GM23338 (cell line): ENCODE measurements around the gene SUSD2. TPM values are rescaled to one million over a fixed set of nuclear protein-coding genes. Genes with fewer than 3 reads are reported as not detected.

Source experiments
- ATAC-seq: fragments of 200-7000 bp; cut with Tn5 transposase; 3 replicates; pipeline ENCODE4 v1.9.1; 2020
- DNase-seq: peaks from one replicate; pipeline ENCODE4 v3.0.0-alpha.2; 2015; ENCODE audit warnings: low spot score
- H2AFZ ChIP-seq: fragments of 200-600 bp; sonication (generic); 2 replicates; pipeline ENCODE4 v1.8.0; 2016; ENCODE audit warnings: antibody characterized with exemption, mild to moderate bottlenecking, moderate library complexity
- H3F3A ChIP-seq: fragments of 200-600 bp; sonication (generic); replicated peaks from 2 replicates; pipeline ENCODE4 v1.8.0; 2017; ENCODE audit warnings: antibody characterized with exemption, mixed run types, low read depth
- H3K27ac ChIP-seq: fragments of 200-600 bp; sonication (generic); 2 replicates; pipeline ENCODE4 v1.6.1; 2016; ENCODE audit warnings: low read depth
- H3K27me3 ChIP-seq: fragments of 200-600 bp; sonication (generic); 2 replicates; pipeline ENCODE4 v1.8.0; 2016; ENCODE audit warnings: mild to moderate bottlenecking, mixed run types, moderate library complexity; ENCODE audit not compliant: insufficient read depth
- H3K36me3 ChIP-seq: fragments of 200-600 bp; sonication (generic); 2 replicates; pipeline ENCODE4 v1.8.0; 2016; ENCODE audit warnings: mild to moderate bottlenecking; ENCODE audit not compliant: insufficient read depth
- H3K4me1 ChIP-seq: fragments of 200-600 bp; sonication (generic); 2 replicates; pipeline ENCODE4 v1.8.0; 2016; ENCODE audit warnings: mild to moderate bottlenecking, moderate library complexity; ENCODE audit not compliant: insufficient read depth
- H3K4me2 ChIP-seq: fragments of 200-600 bp; sonication (generic); 2 replicates; pipeline ENCODE4 v1.7.1; 2017; ENCODE audit warnings: mixed run types
- H3K4me3 ChIP-seq: fragments of 200-600 bp; sonication (generic); 2 replicates; pipeline ENCODE4 v1.6.1; 2016; ENCODE audit warnings: mixed run types
- H3K79me2 ChIP-seq: fragments of 200-600 bp; sonication (generic); replicated peaks from 2 replicates; pipeline ENCODE4 v1.8.0; 2017; ENCODE audit warnings: mild to moderate bottlenecking; ENCODE audit not compliant: insufficient read depth
- H3K9me2 ChIP-seq: fragments of 200-600 bp; sonication (generic); 2 replicates; pipeline ENCODE4 v1.8.0; 2017; ENCODE audit not compliant: insufficient read depth
- H4K20me1 ChIP-seq: fragments of 200-600 bp; sonication (generic); replicated peaks from 2 replicates; pipeline ENCODE4 v1.8.0; 2017; ENCODE audit warnings: mild to moderate bottlenecking; ENCODE audit not compliant: insufficient read depth
- H3K27ac Mint-ChIP-seq: 2 replicates; pipeline ENCODE4 v1.8.0; 2020; ENCODE audit warnings: inconsistent platforms, mild to moderate bottlenecking, moderate library complexity, mixed read lengths
- H3K27me3 Mint-ChIP-seq: 3 replicates; pipeline ENCODE4 v1.8.0; 2022; ENCODE audit warnings: low read depth, mild to moderate bottlenecking, moderate library complexity, mixed read lengths, inconsistent platforms; ENCODE audit not compliant: insufficient read depth, poor library complexity
- H3K36me3 Mint-ChIP-seq: 3 replicates; pipeline ENCODE4 v1.8.0; 2021; ENCODE audit warnings: low read depth, mild to moderate bottlenecking, inconsistent platforms, moderate library complexity, mixed read lengths
- H3K4me1 Mint-ChIP-seq: 3 replicates; pipeline ENCODE4 v1.8.0; 2020; ENCODE audit warnings: mild to moderate bottlenecking, inconsistent platforms, mixed read lengths
- H3K4me3 Mint-ChIP-seq: 3 replicates; pipeline ENCODE4 v1.8.0; 2021; ENCODE audit warnings: moderate library complexity, mild to moderate bottlenecking, inconsistent platforms, mixed read lengths
- H3K9me3 Mint-ChIP-seq: 3 replicates; pipeline ENCODE4 v1.8.0; 2020; ENCODE audit warnings: moderate library complexity, mild to moderate bottlenecking, inconsistent platforms, mixed read lengths
- CTCF ChIP-seq, 2 experiments: fragments of 200-600 bp in 1 of 2; sonication (generic) in 1 of 2; conservative IDR thresholded peaks; 2 replicates each; pipeline versions ENCODE4 v1.5.1 to v1.6.1; 2016 to 2017; ENCODE audit warnings: antibody characterized with exemption in 2 of 2, low read depth in 2 of 2, mild to moderate bottlenecking in 2 of 2, moderate library complexity in 1 of 2
- ETS1 ChIP-seq: IDR thresholded peaks from 2 replicates; pipeline ENCODE4 v1.6.1; 2016; ENCODE audit warnings: antibody characterized with exemption
- JUNB ChIP-seq: IDR thresholded peaks from one replicate; pipeline ENCODE4 v1.6.1; 2016; ENCODE audit warnings: antibody characterized with exemption; ENCODE audit not compliant: unreplicated experiment
- POLR2AphosphoS5 ChIP-seq: IDR thresholded peaks from 2 replicates; pipeline ENCODE4 v1.6.1; 2016; ENCODE audit warnings: antibody characterized with exemption, low read depth
- REST ChIP-seq: IDR thresholded peaks from one replicate; pipeline ENCODE4 v1.6.1; 2018; ENCODE audit warnings: antibody characterized with exemption; ENCODE audit not compliant: unreplicated experiment
- ZNF114 ChIP-seq: fragments of 250-450 bp; sonication (Bioruptor Pico); IDR thresholded peaks from 2 replicates; pipeline ENCODE4 v1.5.0; 2020; ENCODE audit warnings: mild to moderate bottlenecking, moderate library complexity
- polyA plus RNA-seq: library from polyadenylated mRNA; unstranded; fragments of >200 nt; fragmentation: Nextera tagmentation; extraction: Ambion mirVana; gene quantifications from 2 replicates; pipeline ENCODE4 v1.2.1, GENCODE V29; 2016
- total RNA-seq: library from RNA; depleted of rRNA; stranded (reverse); fragments of >200 nt; shearing (Covaris generic); gene quantifications from 2 replicates; pipeline ENCODE4 v1.2.3, GENCODE V29; 2014

The SUSD2 gene
- total and polyA plus RNA-seq, 2 experiments from 2014 or later, result 0.74 to 2.1 TPM

GRCh38 chr22:24161909-24162308 is 19.4 kb upstream of the SUSD2 start:
- Mint-ChIP-seq H3K27ac (no peak overlapping the region), H3K27me3 (peaks cover 12% of the 10 kb centered on the region), H3K4me1 (peaks cover 20% of the 10 kb centered on the region), H3K36me3 (no peaks in the 10 kb centered on the region; the same call in 2 of the 3 replicates), H3K4me3 (no peak overlapping the region), H3K9me3 (no peaks in the 10 kb centered on the region)
- Histone ChIP-seq H3K27me3 (no peaks in the 10 kb centered on the region), H3K4me1 (peaks cover 9% of the 10 kb centered on the region), H4K20me1 (no peaks in the 10 kb centered on the region), H2AFZ (no peak overlapping the region), H3K4me2 (no peak overlapping the region), H3K79me2 (no peaks in the 10 kb centered on the region), H3K36me3 (no peaks in the 10 kb centered on the region), H3F3A (no peaks in the 10 kb centered on the region), H3K4me3 (no peak overlapping the region), H3K9me2 (no peaks in the 10 kb centered on the region), H3K27ac (no peak overlapping the region)
- DNase-seq, result no peak
- TF ChIP-seq CTCF (conservative IDR thresholded peaks at IDR 0.05; ENCODE audit: low read depth in 2 of 2) (0 out of 4 replicates have a peak, but pooled peaks of 1 of the 2 experiments have one; percentile 5), REST (no peak)
- no peak for ATAC-seq

- no peaks in the 10 kb centered on the region; the same call in 1 of the 3 replicates for H3K36me3 Mint-ChIP-seq
- H4K20me1 ChIP-seq, result no peaks in the 10 kb centered on the region
- H3K36me3 ChIP-seq, result no peaks in the 10 kb centered on the region
- H3K27ac Mint-ChIP-seq, result no peak overlapping the region
- H3K27ac ChIP-seq, result no peak overlapping the region
- DNase-seq, result no peak
- H3K9me3 Mint-ChIP-seq, result no peaks in the 10 kb centered on the region
- H3K4me3 Mint-ChIP-seq, result no peak overlapping the region
- no peak overlapping the region for H3K4me2 ChIP-seq
- H3K4me3 ChIP-seq, result no peak overlapping the region
- H3K4me1 Mint-ChIP-seq, result peaks cover 16% of the 10 kb centered on the region
- no peaks in the 10 kb centered on the region for H3K27me3 ChIP-seq
- no peaks in the 10 kb centered on the region for H3K9me2 ChIP-seq
- ATAC-seq, result no peak
- no peak overlapping the region for H2AFZ ChIP-seq
- TF ChIP-seq POLR2AphosphoS5 (no peak), JUNB (no peak), ZNF114 (CRISPR knock-in tag) (no peak), ETS1 (no peak)
- peaks cover 12% of the 10 kb centered on the region for H3K27me3 Mint-ChIP-seq
- no peaks in the 10 kb centered on the region for H3F3A ChIP-seq
- no peaks in the 10 kb centered on the region for H3K79me2 ChIP-seq
- peaks cover 5% of the 10 kb centered on the region for H3K4me1 ChIP-seq
Measured at GRCh38 chr22:24162436-24162835, 18.9 kb upstream of the SUSD2 start.
